Spinal cord (tissue), 10 donors: ENCODE data around the gene TPGS2. TPM values are rescaled to one million over a fixed set of nuclear protein-coding genes. Genes with fewer than 3 reads are reported as not detected.
"Not testable (repeated sequence)": the region's sequence is repeated elsewhere in the genome, so short reads cannot be mapped to it uniquely, and the experiment has no call there.

Experiments
- DNase-seq, 6 donors: peaks; one replicate each; pipeline versions ENCODE4 v3.0.0 to v3.0.0-alpha.2; 2013 to 2015; ENCODE audit warnings: low spot score in 6 of 6, low read depth in 4 of 6
- H3K27ac ChIP-seq: one replicate; pipeline ENCODE4 v1.5.1; 2013; ENCODE audit warnings: low read depth, low read length, control low read depth
- H3K27me3 ChIP-seq: one replicate; pipeline ENCODE4 v1.6.1; 2013; ENCODE audit warnings: low read length; ENCODE audit not compliant: control insufficient read depth, insufficient read depth
- H3K36me3 ChIP-seq: one replicate; pipeline ENCODE4 v1.6.1; 2013; ENCODE audit warnings: low read length; ENCODE audit not compliant: control insufficient read depth, insufficient read depth
- H3K4me1 ChIP-seq: one replicate; pipeline ENCODE4 v1.6.1; 2013; ENCODE audit warnings: low read length; ENCODE audit not compliant: control insufficient read depth, insufficient read depth
- H3K4me3 ChIP-seq: one replicate; pipeline ENCODE4 v1.5.1; 2013; ENCODE audit warnings: low read depth, low read length, control low read depth
- H3K9me3 ChIP-seq: one replicate; pipeline ENCODE4 v1.6.1; 2013; ENCODE audit warnings: low read length; ENCODE audit not compliant: control insufficient read depth, insufficient read depth
- WGBS: methylation state at CpG from one replicate; pipeline ENCODE4 v1.1.5; 2013; ENCODE audit warnings: missing lambda C conversion rate; ENCODE audit not compliant: insufficient coverage; 5-methylcytosine and 5-hydroxymethylcytosine counted together
- polyA plus RNA-seq, 2 donors: library from polyadenylated mRNA; unstranded; fragments of 120-200 nt; gene quantifications; one replicate each; pipeline ENCODE4 v1.2.1, GENCODE V29; 2013; ENCODE audit not compliant: insufficient read length in 2 of 2
- total RNA-seq, 2 donors: library from RNA; depleted of rRNA in 1 of 2; stranded (reverse); fragments of 120-200 nt in 1 of 2; fragments of >200 nt in 1 of 2; gene quantifications; one replicate each; pipeline versions ENCODE4 v1.2.3 to v1.2.4, GENCODE V29; 2013 to 2014
- donor health status: healthy.

The TPGS2 gene
- total and polyA plus RNA-seq, 4 donors, result 104 to 212 (median 157) TPM

- no peaks in the 10 kb centered on the region for H3K36me3 ChIP-seq
- peaks cover 1% of the 10 kb centered on the region for H3K9me3 ChIP-seq
- DNase-seq, result peak in 1 of 6 donors; percentile 19
- H3K27me3 ChIP-seq, result no peaks in the 10 kb centered on the region
- H3K4me3 ChIP-seq, result peak overlapping the region; percentile 97
- H3K4me1 ChIP-seq, result peaks cover 16% of the 10 kb centered on the region
- WGBS, result 1% methylated on average over 14 of the region's 18 CpGs
- H3K27ac ChIP-seq, result peak overlapping the region; percentile 78
These were observed 609 bp downstream of the TPGS2 start for GRCh38 chr18:36828157-36828629.

DNA sequence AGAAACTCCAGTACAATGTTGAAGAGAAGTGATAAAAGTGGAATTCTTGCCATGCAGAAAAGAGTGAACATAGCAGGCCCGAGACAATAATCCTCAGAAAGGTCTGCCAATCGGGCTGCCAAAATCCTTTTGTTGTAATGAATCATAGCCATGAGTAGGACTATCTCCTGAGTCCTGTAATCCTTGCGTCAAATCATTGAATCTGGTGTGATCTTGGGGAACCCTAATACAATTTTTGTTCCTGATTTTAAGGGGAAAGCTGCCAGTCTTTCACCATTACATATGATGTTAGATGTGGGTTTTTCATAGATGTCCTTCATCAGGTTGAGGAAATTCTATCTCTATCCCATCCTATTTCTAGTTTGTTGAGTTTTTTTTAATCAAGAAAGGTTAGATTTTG, 2.2 kb downstream of the TPGS2 start:
- H3K9me3 ChIP-seq, result peaks cover 1% of the 10 kb centered on the region
- H3K27ac ChIP-seq, result no peak overlapping the region
- peaks cover 16% of the 10 kb centered on the region for H3K4me1 ChIP-seq
- no peaks in the 10 kb centered on the region for H3K27me3 ChIP-seq
- WGBS, result 100% methylated on average over 2 of the region's 3 CpGs
- DNase-seq, result no peak
- H3K36me3 ChIP-seq, result no peaks in the 10 kb centered on the region
- H3K4me3 ChIP-seq, result no peak overlapping the region

DNA sequence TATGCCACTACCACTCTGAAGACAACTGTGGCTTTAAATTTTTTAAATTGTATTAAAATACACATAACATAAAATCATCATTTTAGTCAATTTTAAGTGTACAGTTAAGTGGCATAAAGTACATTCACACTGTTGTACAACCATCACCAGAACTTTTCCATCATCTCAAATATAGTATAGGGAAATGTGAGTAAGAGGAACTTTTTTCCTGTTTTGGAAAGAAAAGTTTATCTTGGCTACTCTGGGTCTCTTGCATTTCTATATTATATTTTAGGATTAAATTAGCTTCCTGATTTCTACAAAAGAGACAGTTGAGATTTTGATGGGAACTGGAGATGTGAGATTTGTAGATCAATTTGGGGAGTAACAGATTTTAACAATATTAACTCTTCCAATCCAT, 3.3 kb downstream of the TPGS2 start:
- Histone ChIP-seq H3K36me3 (no peaks in the 10 kb centered on the region), H3K27ac (no peak overlapping the region), H3K4me3 (no peak overlapping the region), H3K9me3 (peaks cover 1% of the 10 kb centered on the region), H3K4me1 (peaks cover 16% of the 10 kb centered on the region), H3K27me3 (no peaks in the 10 kb centered on the region)
- no peak for DNase-seq

GRCh38 chr18:36821681-36822080, 7.1 kb downstream of the TPGS2 start:
- Histone ChIP-seq H3K27ac (no peak overlapping the region), H3K36me3 (peaks cover 8% of the 10 kb centered on the region), H3K27me3 (no peaks in the 10 kb centered on the region), H3K9me3 (peaks cover 1% of the 10 kb centered on the region), H3K4me1 (no peaks in the 10 kb centered on the region), H3K4me3 (no peak overlapping the region)
- 80% methylated on average over 1 of the region's 4 CpGs for WGBS
- DNase-seq, result no peak

- Histone ChIP-seq H3K4me3 (no peak overlapping the region), H3K36me3 (peaks cover 8% of the 10 kb centered on the region), H3K27ac (no peak overlapping the region), H3K4me1 (no peaks in the 10 kb centered on the region), H3K27me3 (no peaks in the 10 kb centered on the region), H3K9me3 (peaks cover 1% of the 10 kb centered on the region)
- no peak for DNase-seq
These were observed 9.2 kb downstream of the TPGS2 start for GRCh38 chr18:36819621-36820020.

- WGBS, result no CpG with 5 or more reads among the region's 3 CpGs
- no peak for DNase-seq
- H3K9me3 ChIP-seq, result no peaks in the 10 kb centered on the region
- H3K27me3 ChIP-seq, result no peaks in the 10 kb centered on the region
- H3K27ac ChIP-seq, result no peak overlapping the region
- H3K4me1 ChIP-seq, result no peaks in the 10 kb centered on the region
- peaks cover 8% of the 10 kb centered on the region for H3K36me3 ChIP-seq
- no peak overlapping the region for H3K4me3 ChIP-seq
These were observed 10.2 kb downstream of the TPGS2 start for GRCh38 chr18:36818652-36819051.

DNA sequence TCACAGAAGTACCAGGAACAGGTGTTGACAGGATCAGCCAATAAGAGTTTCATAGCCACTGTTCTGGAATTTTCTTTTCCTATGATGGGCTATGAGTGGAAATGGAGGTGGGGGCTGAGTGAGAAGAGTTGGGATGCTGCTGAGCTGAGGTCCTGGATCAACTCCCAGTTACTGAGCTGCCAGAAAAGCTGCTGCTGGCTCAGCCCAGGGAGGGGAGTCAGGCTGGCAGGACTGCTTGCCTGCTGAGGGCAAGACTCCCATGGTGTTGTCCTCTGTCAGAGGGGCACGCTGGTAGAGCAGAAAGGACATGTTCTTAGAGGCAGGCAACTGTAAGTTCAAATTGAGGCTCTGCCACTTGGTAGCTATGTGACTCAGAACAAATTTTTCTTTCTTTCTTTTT, 11.8 kb downstream of the TPGS2 start:
- peaks cover 8% of the 10 kb centered on the region for H3K36me3 ChIP-seq
- WGBS, result 100% methylated on average over 1 of the region's 1 CpG
- no peaks in the 10 kb centered on the region for H3K4me1 ChIP-seq
- DNase-seq, result peak in 1 of 6 donors; percentile 20
- no peaks in the 10 kb centered on the region for H3K9me3 ChIP-seq
- no peaks in the 10 kb centered on the region for H3K27me3 ChIP-seq
- H3K4me3 ChIP-seq, result no peak overlapping the region
- no peak overlapping the region for H3K27ac ChIP-seq

DNA sequence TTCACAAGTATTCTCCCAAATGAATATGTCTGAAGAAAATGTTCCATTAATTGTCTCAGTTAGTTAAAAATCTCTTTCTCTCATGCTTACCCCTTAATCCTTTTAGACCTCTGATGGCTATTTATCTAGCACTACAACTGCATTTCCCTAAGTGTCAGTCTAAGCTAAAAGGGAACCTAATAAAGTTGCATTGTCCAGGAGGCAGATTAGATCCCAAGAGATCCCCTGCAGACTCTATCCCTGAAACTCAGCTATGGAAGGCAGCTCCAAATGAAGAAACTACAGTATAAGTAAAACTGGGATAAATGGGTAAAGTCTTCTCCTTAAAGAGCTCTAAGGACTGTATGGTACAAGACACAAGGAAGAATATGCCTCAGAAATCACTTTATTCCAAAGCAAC, 12.7 kb downstream of the TPGS2 start:
- H3K4me3 ChIP-seq, DNase-seq, H3K4me1 ChIP-seq, H3K27me3 ChIP-seq, H3K27ac ChIP-seq, H3K9me3 ChIP-seq, H3K36me3 ChIP-seq: not testable (repeated sequence)

DNA sequence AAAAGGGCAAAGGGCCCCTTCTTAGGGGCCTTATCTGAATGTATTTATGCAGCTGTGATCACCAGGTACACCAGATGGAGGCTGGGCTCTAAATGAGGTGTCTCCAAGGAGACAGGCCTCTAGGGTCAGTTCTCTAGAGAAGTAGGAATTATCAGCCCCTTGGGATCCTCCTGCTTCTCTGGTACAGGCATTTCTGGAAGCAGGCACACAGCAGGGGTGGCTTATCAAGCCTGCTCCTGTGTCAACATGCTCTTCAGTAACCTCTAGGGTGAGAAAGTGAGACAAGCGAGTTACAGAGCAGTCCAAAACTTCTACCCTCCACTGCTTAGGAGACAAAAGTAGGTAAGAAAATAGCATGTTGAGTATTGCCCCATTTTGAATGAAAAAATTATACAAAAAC, 13.8 kb downstream of the TPGS2 start:
- Histone ChIP-seq H3K27ac (no peak overlapping the region), H3K4me3 (no peak overlapping the region), H3K9me3 (no peaks in the 10 kb centered on the region), H3K36me3 (peaks cover 12% of the 10 kb centered on the region), H3K4me1 (no peaks in the 10 kb centered on the region), H3K27me3 (no peaks in the 10 kb centered on the region)
- WGBS, result no CpG with 5 or more reads among the region's 1 CpG
- DNase-seq, result no peak

DNA sequence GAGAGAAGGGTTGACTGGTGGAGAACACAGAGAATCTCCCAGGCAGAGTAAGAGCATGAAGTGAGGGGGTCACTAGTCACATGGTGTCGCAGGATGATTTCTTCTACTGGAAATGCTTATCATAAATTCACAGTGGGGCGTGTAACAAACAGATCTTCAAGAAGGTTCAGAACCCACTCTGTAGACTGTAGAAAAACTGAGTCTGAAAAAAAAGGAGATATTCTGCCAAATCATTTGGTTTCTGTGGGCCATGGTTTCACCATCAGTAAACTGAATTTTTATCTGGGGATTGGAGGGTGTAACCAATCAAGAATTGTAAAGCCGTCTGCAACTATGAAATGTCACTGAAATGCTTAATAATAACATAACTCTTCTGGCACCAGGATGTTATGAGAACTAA, 15.0 kb downstream of the TPGS2 start:
- no peak for DNase-seq
- no peak overlapping the region for H3K4me3 ChIP-seq
- H3K27ac ChIP-seq, result no peak overlapping the region
- H3K27me3 ChIP-seq, result no peaks in the 10 kb centered on the region
- WGBS, result 100% methylated on average over 1 of the region's 3 CpGs
- H3K36me3 ChIP-seq, result peaks cover 12% of the 10 kb centered on the region
- no peaks in the 10 kb centered on the region for H3K4me1 ChIP-seq
- H3K9me3 ChIP-seq, result no peaks in the 10 kb centered on the region
